Activated CD4-positive, alpha-beta T cell treated with anti-CD3 and anti-CD28 coated beads, Interleukin-2, amount 50 U/mL, for 24 hours (primary cell): ENCODE results near the gene BIVM.

Experiments used
- DNase-seq, 2 donors: peaks; one replicate each; pipeline ENCODE4 v3.0.0-alpha.2; 2020; ENCODE audit warnings: low read depth in 1 of 2, low spot score in 1 of 2

Gene BIVM

DNA sequence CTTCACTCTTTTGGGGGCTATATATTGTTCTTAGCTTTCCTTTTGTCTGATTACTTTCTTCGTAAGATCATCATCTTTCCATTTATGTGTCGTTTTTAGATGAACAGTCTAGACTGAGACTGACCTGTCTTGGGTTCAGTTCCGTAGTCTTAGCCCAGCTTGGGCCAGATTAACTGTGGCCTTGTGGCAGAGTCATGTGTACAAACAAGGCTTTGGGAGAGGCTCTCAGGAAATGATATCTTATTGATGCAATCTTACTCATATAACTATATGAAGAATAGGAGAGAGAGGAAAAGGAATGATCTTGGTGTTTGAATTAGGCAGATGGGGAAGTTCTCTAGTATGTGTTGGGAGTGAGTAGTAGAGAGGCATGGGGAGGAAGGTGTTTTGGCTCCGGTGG, 40.1 kb downstream of the BIVM start:
- DNase-seq, result no peak

DNA sequence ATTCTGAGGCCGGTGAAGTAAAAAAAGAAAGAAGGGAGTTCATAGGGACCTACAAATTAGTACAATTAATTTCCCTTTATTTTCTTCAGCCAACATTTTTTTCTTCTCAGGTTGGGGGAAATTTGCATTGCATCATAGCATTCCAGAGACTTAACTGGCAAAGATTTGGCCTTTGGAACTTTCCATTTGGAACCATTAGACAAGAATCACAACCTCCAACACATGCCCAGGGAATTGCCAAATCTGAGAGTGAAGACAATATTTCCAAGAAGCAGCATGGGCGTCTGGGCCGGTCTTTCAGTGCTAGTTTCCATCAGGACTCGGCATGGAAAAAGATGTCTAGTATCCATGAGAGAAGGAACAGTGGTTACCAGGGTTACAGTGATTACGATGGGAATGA, 40.5 kb downstream of the BIVM start:
- DNase-seq, result no peak

DNA sequence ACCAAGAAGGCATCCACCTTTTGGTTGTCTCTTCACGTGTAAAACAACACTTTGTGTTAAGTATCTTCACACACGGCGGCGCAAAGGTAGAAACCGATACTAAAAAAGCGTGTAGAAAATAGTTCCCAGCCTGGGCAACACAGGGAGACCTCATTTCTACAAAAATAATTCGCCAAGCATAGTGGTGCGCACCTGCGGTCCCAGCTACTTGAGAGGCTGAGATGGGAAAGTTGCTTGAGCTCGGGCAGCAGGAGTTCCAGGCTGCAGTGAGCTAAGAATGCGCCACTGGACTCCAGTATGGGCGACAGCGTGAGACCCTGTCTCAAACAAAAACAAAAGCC, 46.3 kb downstream of the BIVM start:
- DNase-seq, result no peak

DNA sequence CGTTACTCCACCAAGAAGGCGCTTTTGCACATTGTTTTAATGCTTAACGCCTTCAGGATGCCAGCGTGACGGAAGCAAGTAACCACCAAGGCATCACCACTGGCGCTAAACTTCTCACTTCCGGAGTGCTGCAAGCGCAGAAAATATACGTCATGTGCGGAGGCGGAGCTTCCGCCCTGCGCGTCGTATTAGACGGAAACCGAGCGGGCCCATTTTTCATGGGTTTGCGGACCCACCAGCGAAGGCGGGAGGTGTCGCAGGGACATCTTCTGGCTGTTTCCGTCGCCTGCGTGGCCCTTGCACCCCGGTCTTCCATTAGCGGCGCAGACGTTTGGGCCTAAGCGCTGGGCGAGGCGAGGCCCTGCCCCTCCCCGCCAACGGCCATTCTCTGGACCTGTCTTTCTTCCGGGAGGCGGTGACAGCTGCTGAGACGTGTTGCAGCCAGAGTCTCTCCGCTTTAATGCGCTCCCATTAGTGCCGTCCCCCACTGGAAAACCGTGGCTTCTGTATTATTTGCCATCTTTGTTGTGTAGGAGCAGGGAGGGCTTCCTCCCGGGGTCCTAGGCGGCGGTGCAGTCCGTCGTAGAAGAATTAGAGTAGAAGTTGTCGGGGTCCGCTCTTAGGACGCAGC, 46.8 kb downstream of the BIVM start, which contains the start of gene ERCC5:
Gene ERCC5 (plus strand): TSS at position 403 of the 631 bp plus-strand sequence. CDS start 235 bp downstream, outside the sequence.
- DNase-seq, result peak; percentile 96 to 99

- DNase-seq, result peak in 1 of 2 donors; percentile 15
These were observed 47.5 kb downstream of the BIVM start for GRCh38 chr13:102846261-102847015.

GRCh38 chr13:102847272-102848234, 48.6 kb downstream of the BIVM start:
- DNase-seq, result no peak

GRCh38 chr13:102848956-102849355, 50.0 kb downstream of the BIVM start:
- no peak for DNase-seq

DNA sequence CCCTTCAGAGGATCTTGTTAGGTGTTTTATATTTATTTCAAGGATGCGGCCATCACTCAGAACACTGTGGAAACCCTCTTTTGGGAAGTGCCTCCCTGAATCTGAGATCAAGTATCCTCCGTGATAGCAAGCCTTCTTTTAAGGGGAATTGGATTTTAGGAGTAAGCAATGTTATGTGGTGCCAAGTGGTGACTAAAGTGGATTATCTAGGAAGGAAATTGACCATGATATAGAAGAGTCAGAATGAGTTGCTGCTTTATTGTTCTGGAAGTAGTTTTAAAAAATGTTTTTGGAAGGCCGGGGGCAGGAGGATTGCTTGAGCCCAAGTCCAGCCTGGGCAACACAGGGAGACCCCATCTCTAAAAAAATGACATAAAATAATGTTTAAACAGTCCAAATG, 53.6 kb downstream of the BIVM start:
- DNase-seq, result no peak

GRCh38 chr13:102854675-102855074, 55.8 kb downstream of the BIVM start:
- no peak for DNase-seq

GRCh38 chr13:102856557-102856956, 57.6 kb downstream of the BIVM start:
- no peak for DNase-seq

DNA sequence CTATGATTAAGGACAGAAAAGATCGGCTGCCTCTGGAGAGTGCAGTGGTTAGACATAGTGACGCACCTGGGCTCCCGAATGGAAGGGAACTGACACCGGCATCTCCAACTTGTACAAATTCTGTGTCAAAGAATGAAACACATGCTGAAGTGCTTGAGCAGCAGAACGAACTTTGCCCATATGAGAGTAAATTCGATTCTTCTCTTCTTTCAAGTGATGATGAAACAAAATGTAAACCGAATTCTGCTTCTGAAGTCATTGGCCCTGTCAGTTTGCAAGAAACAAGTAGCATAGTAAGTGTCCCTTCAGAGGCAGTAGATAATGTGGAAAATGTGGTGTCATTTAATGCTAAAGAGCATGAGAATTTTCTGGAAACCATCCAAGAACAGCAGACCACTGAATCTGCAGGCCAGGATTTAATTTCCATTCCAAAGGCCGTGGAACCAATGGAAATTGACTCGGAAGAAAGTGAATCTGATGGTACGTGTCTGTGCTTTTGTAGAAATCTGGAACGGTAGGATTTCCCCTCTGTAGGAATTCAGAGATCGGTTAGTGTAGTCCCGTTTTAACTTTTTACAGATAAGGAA, 63.8 kb downstream of the BIVM start:
- DNase-seq, result no peak

- no peak for DNase-seq
These were observed 64.7 kb downstream of the BIVM start for GRCh38 chr13:102863590-102863989.

- no peak for DNase-seq
These were observed 69.5 kb downstream of the BIVM start for GRCh38 chr13:102868366-102868936.

DNA sequence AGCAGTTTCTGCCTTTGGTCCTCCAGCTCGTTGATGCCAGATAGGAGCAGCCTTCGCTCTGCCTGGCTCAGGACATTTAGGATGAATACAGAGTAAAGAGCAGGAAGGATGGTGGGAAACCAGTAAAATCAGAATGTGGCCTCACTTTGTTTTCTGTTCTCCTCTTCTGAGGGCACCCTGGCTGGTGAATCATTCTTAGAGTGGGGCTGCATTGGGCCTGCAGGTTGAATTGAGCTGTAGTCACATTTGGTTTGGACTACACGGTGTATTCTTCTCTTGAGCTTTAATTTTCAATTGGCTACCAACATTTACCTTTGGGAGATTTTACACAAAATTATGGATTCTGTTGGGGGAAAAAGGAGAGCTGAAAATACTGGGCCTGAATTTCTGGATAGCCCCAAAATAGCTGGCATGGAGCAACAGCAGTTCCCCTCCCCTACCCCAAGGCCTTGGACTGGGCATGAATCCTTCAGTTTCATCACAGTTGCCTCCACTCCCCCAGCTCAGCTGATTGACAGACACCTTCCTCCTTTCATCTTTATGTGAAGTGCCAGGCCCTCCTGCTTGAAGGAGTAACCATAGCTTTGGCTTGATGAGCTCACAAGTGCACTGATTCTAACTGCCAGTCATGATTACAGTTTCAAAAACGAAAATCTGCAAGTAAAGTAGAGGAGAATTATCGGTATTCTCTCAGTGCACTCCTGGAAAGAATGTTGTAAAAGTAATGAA, 71.2 kb downstream of the BIVM start:
- DNase-seq, result no peak

GRCh38 chr13:102870677-102871415, 71.9 kb downstream of the BIVM start:
- DNase-seq, result peak in 1 of 2 donors; percentile 55

DNA sequence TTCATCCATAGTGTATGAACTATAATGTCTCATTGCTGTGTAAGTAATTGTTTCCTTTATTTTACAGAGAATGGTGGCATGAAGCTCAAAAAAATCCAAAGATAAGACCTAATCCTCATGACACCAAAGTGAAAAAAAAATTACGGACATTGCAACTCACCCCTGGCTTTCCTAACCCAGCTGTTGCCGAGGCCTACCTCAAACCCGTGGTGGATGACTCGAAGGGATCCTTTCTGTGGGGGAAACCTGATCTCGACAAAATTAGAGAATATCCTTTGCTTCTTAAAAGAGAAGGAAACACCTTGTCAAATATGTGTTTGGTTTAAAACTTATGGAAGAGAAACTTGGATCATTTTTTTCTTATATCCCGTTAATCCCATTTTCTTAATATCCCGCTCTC, 73.2 kb downstream of the BIVM start:
- no peak for DNase-seq

GRCh38 chr13:102872531-102872930, 73.6 kb downstream of the BIVM start:
- DNase-seq, result no peak

DNA sequence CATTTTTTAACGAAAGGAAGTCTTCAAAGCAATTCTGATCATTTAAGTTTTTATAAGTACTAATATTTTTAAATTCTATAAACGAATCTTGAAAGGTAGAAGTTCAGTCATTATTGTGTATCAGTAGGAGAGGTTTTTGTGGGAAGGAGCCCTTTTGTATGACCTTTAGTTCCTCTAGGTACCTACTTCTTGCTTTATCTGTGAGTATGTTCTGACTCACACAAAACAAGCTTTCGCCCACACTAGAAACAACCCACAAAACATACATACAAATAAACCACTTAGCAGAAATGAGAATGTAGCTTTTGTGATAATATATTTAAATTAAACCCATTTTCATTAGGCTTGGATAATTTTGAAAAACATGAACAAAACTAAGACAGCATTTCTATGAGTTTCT, 74.7 kb downstream of the BIVM start:
- no peak for DNase-seq

DNA sequence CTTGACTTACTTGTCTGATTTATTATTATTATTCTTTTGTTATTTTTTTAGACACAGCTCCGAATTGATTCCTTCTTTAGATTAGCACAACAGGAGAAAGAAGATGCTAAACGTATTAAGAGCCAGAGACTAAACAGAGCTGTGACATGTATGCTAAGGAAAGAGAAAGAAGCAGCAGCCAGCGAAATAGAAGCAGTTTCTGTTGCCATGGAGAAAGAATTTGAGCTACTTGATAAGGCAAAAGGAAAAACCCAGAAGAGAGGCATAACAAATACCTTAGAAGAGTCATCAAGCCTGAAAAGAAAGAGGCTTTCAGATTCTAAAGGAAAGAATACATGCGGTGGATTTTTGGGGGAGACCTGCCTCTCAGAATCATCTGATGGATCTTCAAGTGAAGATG, 76.3 kb downstream of the BIVM start:
- no peak for DNase-seq

DNA sequence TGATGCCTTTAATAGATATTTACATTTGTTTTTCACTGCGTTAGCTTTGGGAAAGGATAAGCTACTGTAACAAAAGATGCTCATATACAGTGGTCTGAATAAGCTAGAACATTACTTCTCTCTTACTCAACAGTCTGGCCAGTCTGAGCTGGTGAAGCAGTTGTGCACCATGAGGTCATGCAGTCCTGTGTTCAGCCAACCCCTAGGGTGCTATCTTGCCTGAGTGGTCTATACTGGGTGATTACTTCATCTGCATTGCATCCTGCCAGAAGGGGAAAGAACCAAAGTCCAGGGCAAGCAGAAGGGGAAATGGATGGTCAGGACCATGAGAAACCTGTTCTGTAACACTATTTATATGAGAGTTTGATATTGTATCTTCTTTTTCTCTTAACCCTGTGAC, 78.4 kb downstream of the BIVM start:
- DNase-seq, result no peak
